AG09309 (cell line): ENCODE data around the gene WNT9A.
"Not testable (repeated sequence)": the region's sequence is repeated elsewhere in the genome, so short reads cannot be mapped to it uniquely, and the experiment has no call there.

Source experiments
- DNase-seq: peaks from one replicate; pipeline ENCODE4 v3.0.0-alpha.2; 2010; ENCODE audit warnings: low read depth
- H3K4me3 ChIP-seq: 2 replicates; pipeline ENCODE4 v1.5.1; 2011; ENCODE audit warnings: mild to moderate bottlenecking, low read depth, low read length, moderate library complexity; ENCODE audit not compliant: control insufficient read depth
- TF ChIP-seq, protein P1 (sequence below): IDR thresholded peaks from 2 replicates; pipeline ENCODE4 v1.5.1; 2011; ENCODE audit warnings: mild to moderate bottlenecking, low read depth, low read length, inconsistent platforms; ENCODE audit not compliant: insufficient read depth, control insufficient read depth; ENCODE audit errors: missing control alignments

WNT9A gene

GRCh38 chr1:227914801-227915563 is 32.8 kb downstream of the WNT9A start:
- no peak overlapping the region for H3K4me3 ChIP-seq
- TF ChIP-seq, protein P1, sequence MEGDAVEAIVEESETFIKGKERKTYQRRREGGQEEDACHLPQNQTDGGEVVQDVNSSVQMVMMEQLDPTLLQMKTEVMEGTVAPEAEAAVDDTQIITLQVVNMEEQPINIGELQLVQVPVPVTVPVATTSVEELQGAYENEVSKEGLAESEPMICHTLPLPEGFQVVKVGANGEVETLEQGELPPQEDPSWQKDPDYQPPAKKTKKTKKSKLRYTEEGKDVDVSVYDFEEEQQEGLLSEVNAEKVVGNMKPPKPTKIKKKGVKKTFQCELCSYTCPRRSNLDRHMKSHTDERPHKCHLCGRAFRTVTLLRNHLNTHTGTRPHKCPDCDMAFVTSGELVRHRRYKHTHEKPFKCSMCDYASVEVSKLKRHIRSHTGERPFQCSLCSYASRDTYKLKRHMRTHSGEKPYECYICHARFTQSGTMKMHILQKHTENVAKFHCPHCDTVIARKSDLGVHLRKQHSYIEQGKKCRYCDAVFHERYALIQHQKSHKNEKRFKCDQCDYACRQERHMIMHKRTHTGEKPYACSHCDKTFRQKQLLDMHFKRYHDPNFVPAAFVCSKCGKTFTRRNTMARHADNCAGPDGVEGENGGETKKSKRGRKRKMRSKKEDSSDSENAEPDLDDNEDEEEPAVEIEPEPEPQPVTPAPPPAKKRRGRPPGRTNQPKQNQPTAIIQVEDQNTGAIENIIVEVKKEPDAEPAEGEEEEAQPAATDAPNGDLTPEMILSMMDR, result no peak
- DNase-seq, result no peak

- no peak for DNase-seq
- TF ChIP-seq, protein P1, result no peak
- no peak overlapping the region for H3K4me3 ChIP-seq
Observed at GRCh38 chr1:227913764-227914721, 33.7 kb downstream of the WNT9A start.

- no peak for DNase-seq
- no peak overlapping the region for H3K4me3 ChIP-seq
- TF ChIP-seq, protein P1, result no peak
Observed at GRCh38 chr1:227913396-227913763, 34.4 kb downstream of the WNT9A start.

DNA sequence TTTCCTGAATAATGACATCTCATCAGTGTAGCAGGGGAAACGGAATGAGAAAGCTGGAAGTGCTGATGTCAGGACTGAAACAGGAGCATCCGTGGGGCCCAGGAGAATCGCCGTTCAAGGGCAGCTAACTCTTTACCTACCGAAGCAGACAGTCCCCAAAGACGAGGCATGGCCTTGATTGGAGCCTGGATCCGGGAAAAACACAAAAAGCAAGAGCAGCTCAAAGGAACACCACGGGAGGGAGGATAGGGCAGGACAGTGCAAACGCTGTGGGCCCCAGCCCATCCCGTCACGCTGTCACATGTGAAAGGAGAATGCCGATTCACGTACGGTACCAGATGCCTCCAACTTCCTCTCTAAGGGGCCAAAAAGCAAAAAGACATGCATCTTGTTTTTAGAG is 34.9 kb downstream of the WNT9A start:
- TF ChIP-seq, protein P1, result no peak
- H3K4me3 ChIP-seq, result no peak overlapping the region
- no peak for DNase-seq

DNA sequence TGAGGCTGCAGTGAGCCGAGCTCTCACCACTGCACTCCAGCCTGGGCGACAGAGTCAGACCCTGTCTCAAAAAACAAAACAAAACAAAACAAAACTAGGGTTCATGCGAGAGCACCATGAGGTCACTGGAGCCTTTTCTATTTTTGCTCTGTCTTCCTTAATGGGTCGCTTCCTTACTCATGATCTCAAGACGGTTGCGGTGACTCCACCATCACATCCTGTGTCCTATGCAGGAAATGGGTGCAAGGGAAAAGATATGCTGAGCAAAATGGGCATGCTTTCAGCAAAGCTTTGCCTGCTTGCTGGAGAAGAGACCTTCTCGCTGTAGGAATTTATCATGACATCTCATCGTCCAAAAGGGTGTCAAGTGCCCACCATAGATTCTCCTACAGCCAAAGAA is 36.4 kb downstream of the WNT9A start:
- H3K4me3 ChIP-seq, result no peak overlapping the region
- no peak for DNase-seq
- TF ChIP-seq, protein P1, result no peak

DNA sequence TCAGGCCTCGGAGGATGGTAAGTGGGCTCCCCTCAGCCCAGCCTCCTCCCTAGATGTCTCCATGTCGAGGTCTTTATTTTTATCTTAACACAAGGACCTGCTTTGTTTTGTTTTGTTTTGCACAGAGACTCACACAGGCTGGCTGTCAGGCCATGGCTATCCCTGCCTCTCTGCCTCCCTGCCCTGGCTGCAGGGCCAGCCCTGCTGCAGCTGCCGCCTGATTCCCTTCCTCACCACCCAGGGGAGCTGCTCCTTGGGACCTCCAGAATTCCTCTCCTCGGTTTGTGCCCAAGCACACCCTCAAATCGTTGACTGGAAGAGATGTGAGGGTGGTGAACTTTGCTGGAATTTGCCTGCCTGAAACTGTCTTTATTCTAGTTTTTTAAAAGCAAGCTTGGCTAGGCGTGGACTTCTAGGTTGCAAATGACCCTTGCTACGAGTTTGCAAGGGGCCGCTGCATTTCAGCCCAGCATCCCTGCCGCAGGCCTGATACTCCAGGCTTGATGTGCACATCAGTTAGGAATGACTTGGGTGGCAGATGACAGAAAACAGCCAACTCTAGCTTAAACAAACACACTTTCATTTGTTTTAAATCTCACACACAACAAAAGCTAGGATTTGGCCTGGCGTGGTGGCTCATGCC is 37.1 kb downstream of the WNT9A start:
- TF ChIP-seq, protein P1, result no peak
- no peak overlapping the region for H3K4me3 ChIP-seq
- no peak for DNase-seq

DNA sequence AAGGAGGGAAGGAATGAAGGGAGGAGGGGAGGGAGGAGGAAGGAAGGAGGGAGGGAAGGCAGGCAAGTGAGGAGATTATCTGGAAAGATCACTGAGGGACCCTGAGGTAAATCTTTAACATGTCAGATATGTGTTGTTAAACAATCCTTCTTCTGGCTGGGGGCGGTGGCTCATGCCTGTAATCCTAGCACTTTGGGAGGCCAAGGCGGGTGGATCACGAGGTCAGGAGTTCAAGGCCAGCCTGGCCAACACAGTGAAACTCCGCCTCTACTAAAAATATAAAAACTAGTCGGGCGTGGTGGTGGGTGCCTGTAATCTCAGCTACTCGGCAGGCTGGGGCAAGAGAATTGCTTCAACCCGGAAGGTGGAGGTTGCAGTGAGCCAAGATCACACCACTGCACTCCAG is 37.8 kb downstream of the WNT9A start:
- DNase-seq, H3K4me3 ChIP-seq: not testable (repeated sequence)
